COR-L47 (cell line): ENCODE results near the gene ACP2.

Experiments
- DNase-seq: peaks from one replicate; lab custom pipeline; 2025; lab: John Stamatoyannopoulos, UW

Gene ACP2, protein sequence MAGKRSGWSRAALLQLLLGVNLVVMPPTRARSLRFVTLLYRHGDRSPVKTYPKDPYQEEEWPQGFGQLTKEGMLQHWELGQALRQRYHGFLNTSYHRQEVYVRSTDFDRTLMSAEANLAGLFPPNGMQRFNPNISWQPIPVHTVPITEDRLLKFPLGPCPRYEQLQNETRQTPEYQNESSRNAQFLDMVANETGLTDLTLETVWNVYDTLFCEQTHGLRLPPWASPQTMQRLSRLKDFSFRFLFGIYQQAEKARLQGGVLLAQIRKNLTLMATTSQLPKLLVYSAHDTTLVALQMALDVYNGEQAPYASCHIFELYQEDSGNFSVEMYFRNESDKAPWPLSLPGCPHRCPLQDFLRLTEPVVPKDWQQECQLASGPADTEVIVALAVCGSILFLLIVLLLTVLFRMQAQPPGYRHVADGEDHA

GRCh38 chr11:47248664-47249377 lies at the start of gene ACP2:
Gene ACP2 (minus strand): TSS chr11:47248814. CDS start chr11:47248789, 25 bp downstream.
- peak; percentile 92 for DNase-seq

DNA sequence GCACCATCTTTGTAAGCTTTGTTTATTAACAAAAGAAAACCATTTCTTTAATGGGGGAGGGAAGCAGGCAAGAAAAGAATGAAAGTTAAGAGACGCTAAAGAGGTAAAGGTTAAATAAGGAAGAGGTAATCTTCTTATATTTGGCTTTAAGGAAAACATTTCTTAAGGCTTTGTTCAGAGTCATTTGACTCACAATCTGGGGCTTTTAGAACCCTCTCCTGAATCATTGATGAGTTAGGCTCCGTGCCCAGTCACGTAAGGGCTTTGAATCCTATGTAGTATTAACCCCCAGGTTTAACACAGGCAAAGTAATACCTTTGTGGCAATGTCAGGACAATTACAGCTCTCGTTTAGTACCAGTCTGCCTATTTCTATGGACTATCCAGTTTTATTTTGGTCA lies 47.4 kb upstream of the ACP2 start:
- DNase-seq: no peak

DNA sequence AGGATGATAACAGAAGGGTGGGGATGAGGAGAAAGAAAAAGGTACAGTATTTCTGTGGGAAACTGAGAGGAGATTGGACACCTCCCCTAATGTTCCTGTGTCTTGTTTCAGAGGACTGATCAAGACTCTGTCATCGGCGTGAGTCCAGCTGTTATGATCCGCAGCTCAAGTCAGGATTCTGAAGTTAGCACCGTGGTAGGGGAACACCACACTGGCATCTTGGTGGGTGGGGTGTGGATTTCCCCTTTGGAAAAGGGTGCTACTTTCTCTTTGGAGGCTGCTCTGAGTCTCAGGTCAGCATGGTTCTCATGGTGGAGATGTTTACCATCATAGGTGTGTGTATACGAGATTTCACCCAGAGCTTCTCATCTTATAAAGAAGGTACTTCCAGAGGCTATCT lies 46.8 kb upstream of the ACP2 start:
- no peak for DNase-seq

- no peak for DNase-seq
These were observed 41.2 kb upstream of the ACP2 start for GRCh38 chr11:47289856-47290255.

DNA sequence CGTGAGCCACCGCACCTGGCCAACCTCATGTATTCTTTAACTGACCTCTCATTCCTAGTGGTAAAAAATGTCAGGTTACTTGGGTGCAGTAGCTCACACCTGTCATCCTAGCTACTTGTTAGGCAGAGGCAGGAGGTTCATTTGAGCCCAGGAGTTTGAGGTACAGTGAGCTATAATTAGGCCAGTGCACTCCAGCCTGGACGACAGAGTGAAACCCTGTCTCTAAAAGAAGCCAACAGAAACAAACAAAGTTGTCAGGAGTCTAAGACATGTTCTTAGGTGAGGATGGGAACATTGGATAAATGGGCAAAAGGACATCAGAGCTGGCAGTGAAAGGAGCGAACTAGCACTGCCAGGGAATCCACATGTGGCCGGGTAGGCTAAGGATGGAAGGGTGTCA lies 39.5 kb upstream of the ACP2 start:
- DNase-seq: no peak

DNA sequence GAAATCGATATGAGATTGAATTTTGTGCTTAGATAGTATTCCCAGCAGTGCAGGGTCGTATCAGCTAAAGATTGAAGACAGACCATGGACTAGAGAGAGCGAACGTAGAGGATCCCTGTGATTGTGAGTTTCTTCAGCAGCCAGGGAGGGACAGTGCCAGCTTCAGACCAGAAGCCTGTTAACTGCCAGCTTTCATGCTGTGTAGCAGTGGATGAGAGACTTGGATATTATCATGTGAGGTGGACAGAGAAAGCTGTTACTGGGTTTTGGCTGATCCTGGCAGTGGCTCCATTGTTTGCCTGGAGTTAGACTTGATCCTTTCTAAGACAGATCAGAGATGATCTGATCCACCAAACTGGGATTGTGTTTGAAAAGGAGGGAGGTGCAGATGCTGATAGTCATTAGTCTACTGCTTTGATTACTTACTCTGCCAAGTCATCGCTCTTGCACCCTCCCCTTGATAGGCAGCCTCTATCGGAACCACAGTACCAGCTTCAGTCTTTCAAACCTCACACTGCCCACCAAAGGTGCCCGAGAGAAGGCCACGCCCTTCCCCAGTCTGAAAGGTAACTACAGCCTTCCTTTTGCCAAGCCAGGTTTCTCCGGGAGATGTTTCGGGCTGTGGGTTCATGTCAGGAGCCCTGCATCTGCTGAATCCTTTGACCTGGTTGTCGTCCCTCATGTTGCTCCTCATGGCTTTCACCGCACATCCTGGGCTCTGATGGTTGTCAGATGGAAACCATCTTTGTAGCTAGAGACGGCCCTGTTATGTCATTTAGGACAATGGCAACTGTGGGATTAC lies 37.6 kb upstream of the ACP2 start:
- no peak for DNase-seq

- DNase-seq: no peak
These were observed 35.5 kb upstream of the ACP2 start for GRCh38 chr11:47284151-47284550.

DNA sequence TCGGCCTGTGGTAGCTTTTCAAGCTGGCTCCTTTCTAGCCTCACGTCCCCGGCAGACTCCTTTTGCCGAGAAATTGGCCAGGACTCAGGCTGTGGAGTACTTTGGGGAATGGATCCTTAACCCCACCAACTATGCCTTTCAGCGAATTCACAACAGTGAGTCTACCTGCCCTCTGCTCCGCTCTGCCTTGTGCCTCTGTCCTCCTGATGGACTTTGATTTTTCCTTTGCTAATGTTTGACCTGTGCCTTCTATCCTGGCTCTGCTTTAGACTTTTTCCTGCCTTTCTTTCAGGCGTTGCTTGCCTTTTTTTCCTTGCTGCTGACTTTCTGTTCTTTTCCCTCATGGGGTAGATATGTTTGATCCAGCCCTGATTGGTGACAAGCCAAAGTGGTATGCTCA lies 33.8 kb upstream of the ACP2 start:
- no peak for DNase-seq

DNA sequence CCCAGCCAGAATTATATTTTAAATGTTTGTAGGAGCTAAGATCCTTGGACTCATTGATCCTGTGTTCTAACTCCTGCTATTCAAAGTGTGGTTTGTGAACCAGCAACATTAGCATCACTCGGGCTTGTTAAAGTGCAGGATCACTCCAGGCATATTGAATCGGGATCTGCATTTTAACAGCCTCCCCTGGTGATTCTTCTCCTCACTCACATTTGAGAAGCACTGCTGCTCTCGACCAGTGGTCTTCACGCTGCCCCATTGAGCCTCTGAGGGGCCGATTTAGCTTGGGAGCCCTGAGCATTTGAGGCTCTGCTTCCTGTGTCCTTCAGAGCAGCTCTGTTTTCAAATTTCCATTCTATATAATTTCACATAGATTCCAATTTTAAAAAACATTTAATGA lies 32.2 kb upstream of the ACP2 start:
- DNase-seq: no peak

- no peak for DNase-seq
These were observed 31.5 kb upstream of the ACP2 start for GRCh38 chr11:47280099-47280498.

GRCh38 chr11:47278769-47279168 lies 30.2 kb upstream of the ACP2 start:
- DNase-seq: no peak

GRCh38 chr11:47278058-47278457 lies 29.4 kb upstream of the ACP2 start:
- DNase-seq: no peak

GRCh38 chr11:47276923-47277322 lies 28.3 kb upstream of the ACP2 start:
- no peak for DNase-seq

- DNase-seq: no peak
These were observed 26.1 kb upstream of the ACP2 start for GRCh38 chr11:47274495-47275235.

GRCh38 chr11:47272706-47273105 lies 24.1 kb upstream of the ACP2 start:
- no peak for DNase-seq

DNA sequence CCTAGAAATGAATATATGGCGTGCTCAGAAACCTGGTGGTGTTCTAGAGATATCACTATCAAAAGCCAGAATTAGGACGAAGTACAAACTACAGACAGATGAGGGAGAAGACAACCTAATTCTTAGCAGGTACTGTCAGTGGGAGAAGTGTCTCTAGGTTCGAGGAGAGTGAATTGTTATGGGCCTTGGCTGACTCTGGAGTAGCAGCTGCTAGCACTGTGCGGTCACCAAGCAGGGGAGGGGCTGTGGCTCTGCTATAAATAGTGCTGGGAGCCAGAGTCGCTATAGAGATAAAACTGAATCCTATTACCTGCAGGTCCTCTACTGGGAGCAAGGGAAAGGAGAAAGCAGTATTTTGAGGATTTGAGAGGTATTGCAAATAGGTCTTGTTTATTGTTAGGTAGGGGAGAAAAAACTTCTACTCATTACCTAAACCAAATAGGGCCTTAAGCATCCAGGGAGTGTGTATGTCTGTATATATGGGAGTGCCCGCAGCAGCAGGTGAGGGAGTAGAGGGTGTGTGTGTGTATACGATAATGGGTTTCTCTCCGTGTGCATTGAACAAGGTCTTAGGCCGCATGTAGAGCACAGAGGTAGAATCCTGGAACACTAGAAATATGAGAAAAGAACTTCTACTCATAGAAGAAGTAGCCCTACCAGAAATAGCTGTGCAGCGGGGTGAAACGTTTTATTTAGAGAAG lies 23.5 kb upstream of the ACP2 start:
- DNase-seq: no peak

- no peak for DNase-seq
These were observed 22.7 kb upstream of the ACP2 start for GRCh38 chr11:47271328-47271727.

- DNase-seq: no peak
These were observed 22.0 kb upstream of the ACP2 start for GRCh38 chr11:47270331-47271271.

DNA sequence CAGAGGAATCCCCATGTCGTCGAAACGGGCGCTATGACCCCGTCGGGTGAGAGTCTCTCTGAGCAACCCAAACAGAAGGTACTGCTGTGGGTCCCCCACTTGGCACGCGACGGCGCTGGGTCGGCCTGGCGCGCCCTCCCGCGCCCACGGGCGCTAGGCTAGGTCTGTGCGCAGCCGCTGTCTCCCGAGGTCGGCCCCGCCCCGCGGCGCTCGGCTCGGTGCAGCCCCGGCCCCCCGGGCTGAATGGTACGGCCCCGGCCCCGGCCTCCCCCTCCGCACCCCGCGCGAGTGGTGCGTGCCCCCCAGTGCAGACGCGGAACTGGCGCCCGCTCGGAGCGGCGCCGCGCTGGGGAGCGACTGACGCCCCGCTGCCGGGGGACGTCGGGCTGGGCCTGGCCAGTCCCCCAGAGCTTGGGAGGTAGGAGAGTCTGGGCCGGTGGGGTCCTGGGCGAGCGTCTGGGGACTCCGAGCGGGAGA lies 21.3 kb upstream of the ACP2 start, which contains the start of gene MADD:
Gene MADD, plus strand, starts transcription at position 305 of the 477 bp plus-strand sequence.
- peak; percentile 89 for DNase-seq
